Stimulated activated CD4-positive, alpha-beta T cell treated with anti-CD3 and anti-CD28 coated beads, Interleukin-15, amount 100 ng/mL, for 24 hours (primary cell): ENCODE results near the gene PKD1.
"Not testable (repeated sequence)": the region's sequence is repeated elsewhere in the genome, so short reads cannot be mapped to it uniquely, and the experiment has no call there.

Source experiments
- DNase-seq: peaks from one replicate; pipeline ENCODE4 v3.0.0-alpha.2; 2020

Gene PKD1

GRCh38 chr16:2149630-2150417 is 14.1 kb upstream of the PKD1 start:
- peak; percentile 71 for DNase-seq

GRCh38 chr16:2148714-2149629 is 13.3 kb upstream of the PKD1 start:
- DNase-seq: peak; percentile 64

- peak; percentile 66 for DNase-seq
These were observed 12.4 kb upstream of the PKD1 start, which contains the start of gene RAB26 for GRCh38 chr16:2147981-2148671. TSS of gene RAB26 (plus strand) at chr16:2148625. CDS start at chr16:2148784, 159 bp downstream.

- no peak for DNase-seq
These were observed 11.7 kb upstream of the PKD1 start for GRCh38 chr16:2147378-2147777.

- DNase-seq: no peak
These were observed 10.1 kb upstream of the PKD1 start for GRCh38 chr16:2145843-2146242.

- DNase-seq: no peak
These were observed 8.3 kb upstream of the PKD1 start for GRCh38 chr16:2143878-2144485.

- DNase-seq: no peak
These were observed 7.5 kb upstream of the PKD1 start for GRCh38 chr16:2142942-2143877.

GRCh38 chr16:2135071-2135470 is 627 bp downstream of the PKD1 start:
- peak; percentile 32 for DNase-seq

GRCh38 chr16:2133797-2134196 is 1.9 kb downstream of the PKD1 start:
- DNase-seq: not testable (repeated sequence)

- not testable (repeated sequence) for DNase-seq
These were observed 5.7 kb downstream of the PKD1 start for GRCh38 chr16:2129890-2130447.

GRCh38 chr16:2129251-2129650 is 6.4 kb downstream of the PKD1 start:
- not testable (repeated sequence) for DNase-seq

GRCh38 chr16:2127630-2128280 is 7.9 kb downstream of the PKD1 start:
- DNase-seq: peak; percentile 48

- DNase-seq: not testable (repeated sequence)
These were observed 8.7 kb downstream of the PKD1 start for GRCh38 chr16:2126928-2127556.

GRCh38 chr16:2126161-2126743 is 9.4 kb downstream of the PKD1 start:
- DNase-seq: not testable (repeated sequence)

- not testable (repeated sequence) for DNase-seq
These were observed 10.1 kb downstream of the PKD1 start for GRCh38 chr16:2125609-2126008.

- DNase-seq: not testable (repeated sequence)
These were observed 10.8 kb downstream of the PKD1 start for GRCh38 chr16:2124694-2125444.

- DNase-seq: not testable (repeated sequence)
These were observed 11.4 kb downstream of the PKD1 start for GRCh38 chr16:2124377-2124693.

- DNase-seq: not testable (repeated sequence)
These were observed 11.9 kb downstream of the PKD1 start for GRCh38 chr16:2123706-2124376.
